GM23248 (cell line): ENCODE data around the gene ADGRE2. TPM values are rescaled to one million over a fixed set of nuclear protein-coding genes. Genes with fewer than 3 reads are reported as not detected.

Source experiments
- DNase-seq: peaks from one replicate; pipeline ENCODE4 v3.0.0-alpha.2; 2015
- H2AFZ ChIP-seq: fragments of 200-600 bp; sonication (generic); 2 replicates; pipeline ENCODE4 v1.6.1; 2016; ENCODE audit warnings: antibody characterized with exemption
- H3F3A ChIP-seq: fragments of 200-600 bp; sonication (generic); 2 replicates; pipeline ENCODE4 v1.6.1; 2016; ENCODE audit warnings: mild to moderate bottlenecking, antibody characterized with exemption, mixed run types; ENCODE audit not compliant: insufficient read depth
- H3K27ac ChIP-seq: fragments of 200-600 bp; sonication (generic); 2 replicates; pipeline ENCODE4 v1.5.1; 2016; ENCODE audit warnings: mild to moderate bottlenecking
- H3K27me3 ChIP-seq: fragments of 200-600 bp; sonication (generic); replicated peaks from 2 replicates; pipeline ENCODE4 v1.6.1; 2016; ENCODE audit warnings: mild to moderate bottlenecking; ENCODE audit not compliant: insufficient read depth
- H3K36me3 ChIP-seq: fragments of 200-600 bp; sonication (generic); 2 replicates; pipeline ENCODE4 v1.6.1; 2016; ENCODE audit warnings: low read depth, mild to moderate bottlenecking
- H3K4me1 ChIP-seq: fragments of 200-600 bp; sonication (generic); 2 replicates; pipeline ENCODE4 v1.6.1; 2016; ENCODE audit warnings: mild to moderate bottlenecking; ENCODE audit not compliant: insufficient read depth
- H3K4me2 ChIP-seq: fragments of 200-600 bp; sonication (generic); one replicate; pipeline ENCODE4 v1.6.1; 2016; ENCODE audit warnings: mild to moderate bottlenecking; ENCODE audit not compliant: unreplicated experiment
- H3K4me3 ChIP-seq: fragments of 200-600 bp; sonication (generic); 2 replicates; pipeline ENCODE4 v1.5.1; 2016; ENCODE audit warnings: mild to moderate bottlenecking
- H3K79me2 ChIP-seq: fragments of 200-600 bp; sonication (generic); 2 replicates; pipeline ENCODE4 v1.6.1; 2016; ENCODE audit warnings: mild to moderate bottlenecking; ENCODE audit not compliant: insufficient read depth
- H3K9ac ChIP-seq: fragments of 200-600 bp; sonication (generic); 2 replicates; pipeline ENCODE4 v1.6.1; 2016; ENCODE audit warnings: mild to moderate bottlenecking
- H3K9me2 ChIP-seq: fragments of 200-600 bp; sonication (generic); 2 replicates; pipeline ENCODE4 v1.6.1; 2016; ENCODE audit warnings: mixed run types, mild to moderate bottlenecking, moderate library complexity; ENCODE audit not compliant: insufficient read depth
- H3K9me3 ChIP-seq: fragments of 200-600 bp; sonication (generic); one replicate; pipeline ENCODE4 v1.6.1; 2017; ENCODE audit warnings: low read depth
- H4K20me1 ChIP-seq: fragments of 200-600 bp; sonication (generic); 2 replicates; pipeline ENCODE4 v1.6.0; 2016; ENCODE audit not compliant: insufficient read depth
- EZH2 ChIP-seq: fragments of 200-600 bp; sonication (generic); IDR thresholded peaks from 2 replicates; pipeline ENCODE4 v1.6.1; 2018; ENCODE audit warnings: antibody characterized with exemption, mild to moderate bottlenecking; ENCODE audit not compliant: insufficient read depth, poor library complexity, severe bottlenecking
- EZH2phosphoT487 ChIP-seq: fragments of 200-600 bp; sonication (generic); IDR thresholded peaks from 2 replicates; pipeline ENCODE4 v1.6.1; 2018; ENCODE audit warnings: antibody characterized with exemption, moderate library complexity, mild to moderate bottlenecking, low read depth; ENCODE audit not compliant: insufficient read depth
- WGBS, 2 experiments: methylation state at CpG; one replicate each; pipeline ENCODE4 v1.1.6; 2015 to 2017; ENCODE audit warnings: low lambda C conversion rate in 2 of 2, low coverage in 1 of 2; ENCODE audit errors: missing lambda C conversion rate in 2 of 2; 5-methylcytosine and 5-hydroxymethylcytosine counted together
- in situ Hi-C: fragments of 300-500 bp; cut with MboI; formaldehyde crosslinking; loops from 2 replicates; pipeline ENCODE4 v1.15.0; 2020
- polyA plus RNA-seq: library from polyadenylated mRNA; unstranded; fragments of >200 nt; fragmentation: Nextera tagmentation; extraction: Ambion mirVana; gene quantifications from 2 replicates; pipeline ENCODE4 v1.2.1, GENCODE V29; 2016
- total RNA-seq: library from RNA; depleted of rRNA; stranded (reverse); fragments of >200 nt; shearing (Covaris generic); gene quantifications from 2 replicates; pipeline ENCODE4 v1.2.3, GENCODE V29; 2014

Gene ADGRE2
- total and polyA plus RNA-seq, 2 experiments from 2014 or later: 0.05 TPM; not detected in 1

GRCh38 chr19:14817052-14817451 lies 38.7 kb upstream of the ADGRE2 start:
- in situ Hi-C loops: no loop called here
- Histone ChIP-seq H3K36me3 (no peaks in the 10 kb centered on the region), H3K9me2 (no peaks in the 10 kb centered on the region), H2AFZ (no peak overlapping the region), H3K4me1 (no peaks in the 10 kb centered on the region), H3K27me3 (no peaks in the 10 kb centered on the region), H3F3A (no peaks in the 10 kb centered on the region), H3K4me3 (no peak overlapping the region), H3K79me2 (no peaks in the 10 kb centered on the region), H4K20me1 (no peaks in the 10 kb centered on the region), H3K4me2 (no peak overlapping the region), H3K9ac (no peak overlapping the region), H3K9me3 (no peaks in the 10 kb centered on the region), H3K27ac (no peak overlapping the region)
- no peak for DNase-seq
- 17% methylated on average over 3 of the region's 3 CpGs for WGBS, 2 experiments
- TF ChIP-seq EZH2phosphoT487 (no peak), EZH2 (no peak)

GRCh38 chr19:14814982-14815652 lies 36.8 kb upstream of the ADGRE2 start:
- Histone ChIP-seq H3K9me3 (no peaks in the 10 kb centered on the region), H3K36me3 (no peaks in the 10 kb centered on the region), H4K20me1 (no peaks in the 10 kb centered on the region), H3K4me3 (no peak overlapping the region), H3F3A (no peaks in the 10 kb centered on the region), H2AFZ (no peak overlapping the region), H3K9me2 (no peaks in the 10 kb centered on the region), H3K4me2 (no peak overlapping the region), H3K9ac (no peak overlapping the region), H3K27me3 (no peaks in the 10 kb centered on the region), H3K4me1 (no peaks in the 10 kb centered on the region), H3K79me2 (no peaks in the 10 kb centered on the region), H3K27ac (no peak overlapping the region)
- 29 to 44% methylated on average over 2 of the region's 2 CpGs for WGBS, 2 experiments
- no peak for TF ChIP-seq EZH2
- TF ChIP-seq EZH2phosphoT487: no peak
- no peak for DNase-seq
- in situ Hi-C loops: no loop called here

DNA sequence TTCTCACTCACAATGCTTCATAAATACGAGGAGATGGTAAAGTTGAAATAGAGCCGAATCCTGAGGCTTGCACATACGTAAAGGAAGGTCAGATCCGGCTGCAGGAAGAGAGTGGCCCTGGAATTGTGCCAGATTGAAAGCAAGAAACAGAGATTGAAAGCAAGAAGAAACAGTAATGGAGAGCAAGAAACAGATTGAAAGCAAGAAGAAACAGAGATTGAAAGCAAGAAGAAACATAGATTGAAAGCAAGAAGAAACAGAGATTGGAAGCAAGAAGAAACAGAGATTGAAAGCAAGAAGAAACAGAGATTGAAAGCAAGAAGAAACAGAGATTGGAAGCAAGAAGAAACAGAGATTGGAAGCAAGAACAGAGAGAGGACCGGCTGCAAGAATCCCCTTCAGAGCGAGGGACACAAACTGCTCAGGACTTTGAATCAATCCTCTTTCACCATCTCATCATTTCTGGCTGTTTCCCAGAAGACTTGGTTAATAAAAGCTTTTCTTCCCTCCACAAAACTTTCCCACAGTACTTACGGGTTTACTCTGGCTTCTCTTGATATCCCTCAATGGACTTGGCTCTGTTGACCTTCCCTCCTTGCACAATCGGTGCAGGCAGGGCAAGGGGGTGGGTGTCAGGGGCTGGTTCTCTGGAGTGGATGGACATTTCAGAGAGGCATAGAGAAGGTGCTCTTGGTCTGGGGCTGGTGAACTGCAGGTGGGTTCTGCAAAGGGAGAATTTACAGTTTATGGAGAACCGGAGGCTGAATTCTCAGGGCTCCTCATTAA lies 31.1 kb upstream of the ADGRE2 start:
- Histone ChIP-seq H3K4me3 (no peak overlapping the region), H3F3A (no peaks in the 10 kb centered on the region), H3K4me2 (no peak overlapping the region), H3K27me3 (no peaks in the 10 kb centered on the region; the same call in 1 of the 2 replicates), H3K9me2 (no peaks in the 10 kb centered on the region), H2AFZ (no peak overlapping the region), H3K79me2 (no peaks in the 10 kb centered on the region), H3K9me3 (no peaks in the 10 kb centered on the region), H3K4me1 (no peaks in the 10 kb centered on the region), H3K9ac (no peak overlapping the region), H3K27ac (no peak overlapping the region), H4K20me1 (no peaks in the 10 kb centered on the region), H3K36me3 (no peaks in the 10 kb centered on the region)
- in situ Hi-C loops: no loop called here
- no peak for DNase-seq
- WGBS, 2 experiments: 13 to 15% methylated on average over 9 of the region's 9 CpGs
- no peak for TF ChIP-seq EZH2phosphoT487
- no peak for TF ChIP-seq EZH2

GRCh38 chr19:14804765-14805164 lies 26.4 kb upstream of the ADGRE2 start:
- peaks cover 8% of the 10 kb centered on the region; the same call in 1 of the 2 replicates for H3K27me3 ChIP-seq
- H3K4me1 ChIP-seq: no peaks in the 10 kb centered on the region
- no peaks in the 10 kb centered on the region for H3K79me2 ChIP-seq
- 50 to 61% methylated on average over 3 of the region's 3 CpGs for WGBS, 2 experiments
- H3K27ac ChIP-seq: no peak overlapping the region
- H2AFZ ChIP-seq: no peak overlapping the region
- no peaks in the 10 kb centered on the region for H3K9me3 ChIP-seq
- no peak for DNase-seq
- no peaks in the 10 kb centered on the region for H3K9me2 ChIP-seq
- no peaks in the 10 kb centered on the region for H4K20me1 ChIP-seq
- in situ Hi-C loops: no loop called here
- H3K4me3 ChIP-seq: no peak overlapping the region
- H3K36me3 ChIP-seq: no peaks in the 10 kb centered on the region
- H3F3A ChIP-seq: no peaks in the 10 kb centered on the region
- no peak overlapping the region for H3K4me2 ChIP-seq
- H3K9ac ChIP-seq: no peak overlapping the region
- TF ChIP-seq EZH2phosphoT487 (no peak), EZH2 (no peak)
